ENCODE results near the gene C14orf180. TPM values are rescaled to one million over a fixed set of nuclear protein-coding genes. Genes with fewer than 3 reads are reported as not detected.

The C14orf180 gene
- total and polyA plus RNA-seq, 2 donors from 2014 or later = 2.1 to 3.1 TPM

GRCh38 chr14:104580961-104581360, 1.4 kb downstream of the C14orf180 start:
- no peak overlapping the region for H3K27ac ChIP-seq (ENCODE audit: low read depth in 2 of 2, low read length in 2 of 2)
- no peak for FAIRE-seq
- no peak overlapping the region for H3K9ac ChIP-seq (ENCODE audit: low read length in 3 of 3)
- TF ChIP-seq CTCF (IDR thresholded peaks at IDR 0.05; ENCODE audit: borderline replicate concordance, extremely low read depth, insufficient read depth) = no peak
- H3K9me3 ChIP-seq (ENCODE audit: control insufficient read depth in 2 of 3, insufficient read depth in 1 of 3, low read length in 3 of 3) = no peaks in the 10 kb centered on the region
- DNase-seq = peak in 1 of 5 donors; percentile 52
- peaks cover 0 to 32% (median 4%) of the 10 kb centered on the region in 3 donors for H3K4me1 ChIP-seq (ENCODE audit: control insufficient read depth in 2 of 3, insufficient read depth in 2 of 3, low read depth in 1 of 3, low read length in 3 of 3)
- intact Hi-C loops (cut with DNase I) = no loop called here
- H3K36me3 ChIP-seq (ENCODE audit: control insufficient read depth in 2 of 3, insufficient read depth in 3 of 3, low read length in 3 of 3) = no peaks in the 10 kb centered on the region
- H3K27me3 ChIP-seq (ENCODE audit: control insufficient read depth, insufficient read depth, low read length) = no peaks in the 10 kb centered on the region
- no peak overlapping the region for H3K4me3 ChIP-seq (ENCODE audit: low read length in 3 of 3)

- Histone ChIP-seq H3K27ac (ENCODE audit: low read depth in 2 of 2, low read length in 2 of 2) (no peak overlapping the region), H3K36me3 (ENCODE audit: control insufficient read depth in 2 of 3, insufficient read depth in 3 of 3, low read length in 3 of 3) (no peaks in the 10 kb centered on the region), H3K4me3 (ENCODE audit: low read length in 3 of 3) (no peak overlapping the region), H3K27me3 (ENCODE audit: control insufficient read depth, insufficient read depth, low read length) (no peaks in the 10 kb centered on the region), H3K9ac (ENCODE audit: low read length in 3 of 3) (no peak overlapping the region), H3K4me1 (ENCODE audit: control insufficient read depth in 2 of 3, insufficient read depth in 2 of 3, low read depth in 1 of 3, low read length in 3 of 3) (peaks cover 0 to 32% (median 4%) of the 10 kb centered on the region in 3 donors), H3K9me3 (ENCODE audit: control insufficient read depth in 2 of 3, insufficient read depth in 1 of 3, low read length in 3 of 3) (no peaks in the 10 kb centered on the region)
- TF ChIP-seq CTCF (IDR thresholded peaks at IDR 0.05; ENCODE audit: borderline replicate concordance, extremely low read depth, insufficient read depth) = no peak
- FAIRE-seq (no peak), DNase-seq (no peak)
- intact Hi-C loops (cut with DNase I) = no loop called here
Measured at GRCh38 chr14:104581521-104581920, 2.0 kb downstream of the C14orf180 start.

- H3K27me3 ChIP-seq (ENCODE audit: control insufficient read depth, insufficient read depth, low read length) = no peaks in the 10 kb centered on the region
- no peak for TF ChIP-seq CTCF (IDR thresholded peaks at IDR 0.05; ENCODE audit: borderline replicate concordance, extremely low read depth, insufficient read depth)
- no peaks in the 10 kb centered on the region for H3K9me3 ChIP-seq (ENCODE audit: control insufficient read depth in 2 of 3, insufficient read depth in 1 of 3, low read length in 3 of 3)
- no peak for DNase-seq
- H3K27ac ChIP-seq (ENCODE audit: low read depth in 2 of 2, low read length in 2 of 2) = no peak overlapping the region
- no peaks in the 10 kb centered on the region for H3K36me3 ChIP-seq (ENCODE audit: control insufficient read depth in 2 of 3, insufficient read depth in 3 of 3, low read length in 3 of 3)
- no peak overlapping the region for H3K4me3 ChIP-seq (ENCODE audit: low read length in 3 of 3)
- no peak overlapping the region for H3K9ac ChIP-seq (ENCODE audit: low read length in 3 of 3)
- peaks cover 0 to 32% (median 4%) of the 10 kb centered on the region in 3 donors for H3K4me1 ChIP-seq (ENCODE audit: control insufficient read depth in 2 of 3, insufficient read depth in 2 of 3, low read depth in 1 of 3, low read length in 3 of 3)
- intact Hi-C loops (cut with DNase I) = no loop called here
- FAIRE-seq = no peak
Measured at GRCh38 chr14:104582005-104582404, 2.4 kb downstream of the C14orf180 start.

- no peak overlapping the region for H3K9ac ChIP-seq (ENCODE audit: low read length in 3 of 3)
- no peaks in the 10 kb centered on the region for H3K9me3 ChIP-seq (ENCODE audit: control insufficient read depth in 2 of 3, insufficient read depth in 1 of 3, low read length in 3 of 3)
- peaks cover 0 to 34% (median 1%) of the 10 kb centered on the region in 3 donors for H3K4me1 ChIP-seq (ENCODE audit: control insufficient read depth in 2 of 3, insufficient read depth in 2 of 3, low read depth in 1 of 3, low read length in 3 of 3)
- no peak overlapping the region for H3K4me3 ChIP-seq (ENCODE audit: low read length in 3 of 3)
- no peak overlapping the region for H3K27ac ChIP-seq (ENCODE audit: low read depth in 2 of 2, low read length in 2 of 2)
- H3K27me3 ChIP-seq (ENCODE audit: control insufficient read depth, insufficient read depth, low read length) = no peaks in the 10 kb centered on the region
- no peak for TF ChIP-seq CTCF (IDR thresholded peaks at IDR 0.05; ENCODE audit: borderline replicate concordance, extremely low read depth, insufficient read depth)
- DNase-seq = peak in 1 of 5 donors; percentile 31
- H3K36me3 ChIP-seq (ENCODE audit: control insufficient read depth in 2 of 3, insufficient read depth in 3 of 3, low read length in 3 of 3) = no peaks in the 10 kb centered on the region
- intact Hi-C loops (cut with DNase I) = no loop called here
- no peak for FAIRE-seq
Measured at GRCh38 chr14:104582662-104583061, 3.1 kb downstream of the C14orf180 start.
